Lung microvascular endothelial cell (primary cell): ENCODE measurements around the gene FIBCD1. TPM values are rescaled to one million over a fixed set of nuclear protein-coding genes. Genes with fewer than 3 reads are reported as not detected.
A peak's percentile ranks its signal among the peaks of the same experiment; 100 is the strongest.

Experiments
- DNase-seq, 2 donors: peaks; one replicate each; pipeline versions ENCODE4 v3.0.0 to v3.0.0-alpha.2; 2010; ENCODE audit warnings: low read depth in 2 of 2
- total RNA-seq: library from RNA; depleted of rRNA; stranded (reverse); fragments of >200 nt; gene quantifications from 2 replicates; pipeline ENCODE4 v1.2.1, GENCODE V29; 2014

The FIBCD1 gene
- total RNA-seq, 1 donor from 2014 or later: not detected

- DNase-seq: no peak
Observed at GRCh38 chr9:130923611-130924447, 15.2 kb downstream of the FIBCD1 start.

- DNase-seq: no peak
Observed at GRCh38 chr9:130922893-130923610, 16.0 kb downstream of the FIBCD1 start.

- DNase-seq: no peak
Observed at GRCh38 chr9:130921989-130922892, 16.8 kb downstream of the FIBCD1 start.

GRCh38 chr9:130921300-130921988 lies 17.6 kb downstream of the FIBCD1 start:
- DNase-seq: no peak

GRCh38 chr9:130920762-130921299 lies 18.2 kb downstream of the FIBCD1 start:
- DNase-seq: no peak

- no peak for DNase-seq
Observed at GRCh38 chr9:130920233-130920632, 18.8 kb downstream of the FIBCD1 start.

GRCh38 chr9:130919559-130920145 lies 19.4 kb downstream of the FIBCD1 start:
- DNase-seq: no peak

GRCh38 chr9:130918826-130919558 lies 20.1 kb downstream of the FIBCD1 start:
- DNase-seq: no peak

GRCh38 chr9:130918101-130918825 lies 20.8 kb downstream of the FIBCD1 start:
- no peak for DNase-seq

- DNase-seq: no peak
Observed at GRCh38 chr9:130917168-130917960, 21.7 kb downstream of the FIBCD1 start.

GRCh38 chr9:130915096-130915447 lies 24.0 kb downstream of the FIBCD1 start:
- no peak for DNase-seq

GRCh38 chr9:130914417-130915095 lies 24.5 kb downstream of the FIBCD1 start:
- DNase-seq: no peak

GRCh38 chr9:130913599-130914416 lies 25.2 kb downstream of the FIBCD1 start:
- DNase-seq: no peak

- DNase-seq: peak; percentile 55 to 59
Observed at GRCh38 chr9:130912932-130913598, 26.0 kb downstream of the FIBCD1 start.

GRCh38 chr9:130911254-130912049 lies 27.6 kb downstream of the FIBCD1 start:
- DNase-seq: no peak
